ENCODE measurements around the gene JAK1.

DNA sequence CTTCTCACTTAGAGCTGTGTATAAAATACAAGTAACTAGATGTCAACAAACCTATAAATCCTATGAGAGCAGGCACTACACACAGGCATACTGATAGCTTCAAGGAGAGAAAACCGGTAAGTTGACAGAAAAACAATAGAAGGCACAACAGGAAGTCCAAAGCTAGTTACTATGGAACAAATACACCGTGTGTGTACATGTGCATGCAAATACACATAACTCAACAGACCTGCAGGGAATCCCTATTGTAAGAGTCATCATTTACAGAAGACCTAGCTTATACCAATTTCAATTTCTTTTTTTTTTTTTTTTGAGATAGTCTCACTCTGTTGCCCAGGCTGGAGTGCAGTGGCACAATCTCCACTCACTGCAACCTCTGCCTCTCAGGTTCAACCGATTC, 26.3 kb downstream of the JAK1 start:
- TF ChIP-seq, protein P1, sequence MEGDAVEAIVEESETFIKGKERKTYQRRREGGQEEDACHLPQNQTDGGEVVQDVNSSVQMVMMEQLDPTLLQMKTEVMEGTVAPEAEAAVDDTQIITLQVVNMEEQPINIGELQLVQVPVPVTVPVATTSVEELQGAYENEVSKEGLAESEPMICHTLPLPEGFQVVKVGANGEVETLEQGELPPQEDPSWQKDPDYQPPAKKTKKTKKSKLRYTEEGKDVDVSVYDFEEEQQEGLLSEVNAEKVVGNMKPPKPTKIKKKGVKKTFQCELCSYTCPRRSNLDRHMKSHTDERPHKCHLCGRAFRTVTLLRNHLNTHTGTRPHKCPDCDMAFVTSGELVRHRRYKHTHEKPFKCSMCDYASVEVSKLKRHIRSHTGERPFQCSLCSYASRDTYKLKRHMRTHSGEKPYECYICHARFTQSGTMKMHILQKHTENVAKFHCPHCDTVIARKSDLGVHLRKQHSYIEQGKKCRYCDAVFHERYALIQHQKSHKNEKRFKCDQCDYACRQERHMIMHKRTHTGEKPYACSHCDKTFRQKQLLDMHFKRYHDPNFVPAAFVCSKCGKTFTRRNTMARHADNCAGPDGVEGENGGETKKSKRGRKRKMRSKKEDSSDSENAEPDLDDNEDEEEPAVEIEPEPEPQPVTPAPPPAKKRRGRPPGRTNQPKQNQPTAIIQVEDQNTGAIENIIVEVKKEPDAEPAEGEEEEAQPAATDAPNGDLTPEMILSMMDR (IDR thresholded peaks at IDR 0.05) = no peak
- TF ChIP-seq POLR2A (IDR thresholded peaks at IDR 0.05) = no peak
